Body of pancreas (tissue), 4 donors: ENCODE results near the gene GULP1.

Experiments used
- POLR2A ChIP-seq, 3 donors: fragments of 450-650 bp; IDR thresholded peaks; one replicate each; pipeline ENCODE4 v1.6.1; 2016; ENCODE audit warnings: antibody characterized with exemption in 3 of 3, mild to moderate bottlenecking in 2 of 3
- TF ChIP-seq, protein P1 (sequence below), 7 experiments: fragments of 450-650 bp in 4 of 7; fragments of 200-600 bp in 3 of 7; sonication (generic) in 3 of 7; IDR thresholded peaks; one replicate each; pipeline ENCODE4 v1.5.1; 2016 to 2019; ENCODE audit warnings: antibody characterized with exemption in 7 of 7

DNA sequence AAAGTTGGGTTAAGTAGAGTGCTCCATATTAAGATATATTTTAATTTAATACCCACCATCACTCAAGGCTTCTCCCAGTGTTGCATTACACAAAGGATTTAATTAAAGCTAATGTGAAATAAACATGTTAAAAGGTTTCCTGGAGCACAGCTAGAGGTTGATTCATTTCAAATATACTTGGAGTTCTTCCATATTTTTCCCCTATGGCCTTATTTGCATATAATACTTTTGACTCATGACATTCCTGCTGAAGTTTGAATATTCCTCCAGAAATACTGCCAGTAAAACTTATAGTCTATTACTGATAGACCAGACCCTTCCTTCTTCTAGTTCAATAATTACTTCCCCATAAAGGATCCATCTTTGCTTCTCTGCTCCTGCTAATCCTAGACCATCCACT is 227.5 kb downstream of the GULP1 start:
- TF ChIP-seq POLR2A (IDR thresholded peaks at IDR 0.05), result no peak
- TF ChIP-seq, protein P1, sequence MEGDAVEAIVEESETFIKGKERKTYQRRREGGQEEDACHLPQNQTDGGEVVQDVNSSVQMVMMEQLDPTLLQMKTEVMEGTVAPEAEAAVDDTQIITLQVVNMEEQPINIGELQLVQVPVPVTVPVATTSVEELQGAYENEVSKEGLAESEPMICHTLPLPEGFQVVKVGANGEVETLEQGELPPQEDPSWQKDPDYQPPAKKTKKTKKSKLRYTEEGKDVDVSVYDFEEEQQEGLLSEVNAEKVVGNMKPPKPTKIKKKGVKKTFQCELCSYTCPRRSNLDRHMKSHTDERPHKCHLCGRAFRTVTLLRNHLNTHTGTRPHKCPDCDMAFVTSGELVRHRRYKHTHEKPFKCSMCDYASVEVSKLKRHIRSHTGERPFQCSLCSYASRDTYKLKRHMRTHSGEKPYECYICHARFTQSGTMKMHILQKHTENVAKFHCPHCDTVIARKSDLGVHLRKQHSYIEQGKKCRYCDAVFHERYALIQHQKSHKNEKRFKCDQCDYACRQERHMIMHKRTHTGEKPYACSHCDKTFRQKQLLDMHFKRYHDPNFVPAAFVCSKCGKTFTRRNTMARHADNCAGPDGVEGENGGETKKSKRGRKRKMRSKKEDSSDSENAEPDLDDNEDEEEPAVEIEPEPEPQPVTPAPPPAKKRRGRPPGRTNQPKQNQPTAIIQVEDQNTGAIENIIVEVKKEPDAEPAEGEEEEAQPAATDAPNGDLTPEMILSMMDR (IDR thresholded peaks at IDR 0.05), result no peak
